Measurements from ENCODE around the gene TMEM132D. TPM values are rescaled to one million over a fixed set of nuclear protein-coding genes. Genes with fewer than 3 reads are reported as not detected.

Gene TMEM132D
- total RNA-seq, 1 donor from 2014 or later, result not detected

DNA sequence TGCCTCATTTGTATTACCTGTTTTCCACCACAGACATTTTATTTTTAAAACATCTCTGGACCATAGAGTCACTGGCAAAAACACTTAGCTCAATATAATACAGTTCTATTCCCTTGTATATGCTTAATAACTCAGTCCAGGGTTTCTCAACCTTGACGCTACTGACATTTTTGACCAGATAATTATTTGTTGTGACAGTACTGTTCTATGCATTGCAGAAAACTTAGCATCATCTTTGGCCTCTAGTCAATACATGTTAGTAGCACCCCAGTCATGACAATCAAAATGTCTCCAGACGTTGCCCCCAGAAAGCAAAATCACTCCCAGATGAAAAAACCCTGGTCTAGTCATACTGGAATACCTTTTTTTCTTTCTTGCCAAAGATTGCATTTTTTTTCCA, 174.7 kb downstream of the TMEM132D start:
- intact Hi-C loops (cut with micrococcal nuclease), result no loop called here

DNA sequence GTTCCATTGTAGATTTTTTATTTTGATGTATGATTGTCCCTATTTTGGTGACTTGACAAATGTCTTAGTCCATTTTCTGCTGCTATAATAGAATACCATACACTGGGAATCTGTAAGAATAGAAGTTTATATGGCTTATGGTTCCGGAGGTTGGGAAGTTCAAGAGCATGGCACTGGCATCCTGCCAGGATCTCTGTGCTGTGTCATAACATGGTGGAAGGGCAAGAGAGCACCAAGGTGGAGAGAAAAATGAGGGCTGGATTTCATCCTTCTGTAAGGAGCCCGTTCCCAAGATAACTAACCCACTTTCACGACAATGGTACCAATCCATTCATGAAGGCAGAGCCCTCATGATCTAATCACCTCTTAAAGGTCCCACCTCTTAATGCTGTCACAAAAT, 176.7 kb downstream of the TMEM132D start:
- intact Hi-C loops (cut with micrococcal nuclease), result no loop called here

- intact Hi-C loops (cut with micrococcal nuclease), result no loop called here
Measured at GRCh38 chr12:129723260-129723659, 180.6 kb downstream of the TMEM132D start.

GRCh38 chr12:129720618-129721017, 183.2 kb downstream of the TMEM132D start:
- intact Hi-C loops (cut with micrococcal nuclease), result no loop called here

- intact Hi-C loops (cut with micrococcal nuclease), result no loop called here
Measured at GRCh38 chr12:129719416-129719815, 184.4 kb downstream of the TMEM132D start.

DNA sequence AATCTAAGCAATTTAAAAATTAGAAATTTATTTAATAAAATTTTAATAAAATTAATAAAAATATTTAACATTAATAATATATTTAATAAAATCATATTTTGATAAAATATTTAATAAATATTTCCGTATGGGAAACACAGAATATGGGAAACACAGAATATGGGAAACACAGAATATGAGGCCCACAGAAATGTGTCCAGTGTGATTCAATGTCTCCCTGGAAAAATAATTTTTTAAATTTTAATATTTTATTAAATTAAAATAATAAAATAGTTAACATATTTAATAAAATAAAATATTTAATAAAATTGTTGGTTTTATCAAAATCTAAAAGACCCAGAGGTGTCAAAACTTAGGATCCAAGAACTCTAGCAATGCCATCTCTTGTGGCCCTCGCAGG, 186.4 kb downstream of the TMEM132D start:
- intact Hi-C loops (cut with micrococcal nuclease), result no loop called here

GRCh38 chr12:129716825-129717224, 187.0 kb downstream of the TMEM132D start:
- intact Hi-C loops (cut with micrococcal nuclease), result no loop called here

DNA sequence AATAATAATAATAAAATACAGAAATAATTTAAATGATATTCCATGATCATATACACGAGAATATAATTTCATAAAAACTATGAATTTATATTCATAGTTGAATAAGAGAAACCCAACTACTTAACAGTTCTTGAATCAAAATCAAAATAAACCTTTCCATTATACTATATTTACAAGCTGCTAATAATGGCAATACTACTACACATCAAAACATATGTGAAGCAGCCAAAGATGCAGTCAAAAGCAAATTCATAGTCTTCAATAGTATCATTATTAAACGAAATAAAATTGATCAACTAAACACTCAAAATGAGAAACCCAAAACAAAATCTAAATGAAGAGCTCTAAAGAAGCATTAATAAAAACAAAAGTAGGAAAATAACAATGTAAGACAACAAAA, 197.1 kb downstream of the TMEM132D start:
- intact Hi-C loops (cut with micrococcal nuclease), result no loop called here

- intact Hi-C loops (cut with micrococcal nuclease), result no loop called here
Measured at GRCh38 chr12:129704232-129704830, 199.5 kb downstream of the TMEM132D start.

GRCh38 chr12:129701631-129702101, 202.2 kb downstream of the TMEM132D start:
- intact Hi-C loops (cut with micrococcal nuclease), result no loop called here

GRCh38 chr12:129700036-129700435, 203.8 kb downstream of the TMEM132D start:
- intact Hi-C loops (cut with micrococcal nuclease), result no loop called here

DNA sequence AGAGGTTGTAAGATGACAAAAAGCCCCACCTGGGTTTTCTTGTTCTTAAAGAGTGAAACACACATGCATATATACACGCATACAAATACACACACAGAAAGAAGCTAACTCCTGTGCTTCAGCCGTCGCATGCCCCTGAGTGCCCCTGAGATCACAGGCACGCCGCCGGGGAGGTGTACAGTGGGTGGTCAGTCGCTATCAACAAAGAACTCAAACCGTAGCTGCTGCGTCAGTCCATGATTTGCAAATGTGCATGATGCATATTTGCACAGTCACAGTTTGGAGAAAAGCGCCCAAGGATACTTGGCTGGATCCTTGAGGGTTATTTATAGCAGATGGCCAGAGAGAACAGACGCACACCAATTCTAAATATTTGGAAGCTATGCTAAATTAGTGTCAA, 206.9 kb downstream of the TMEM132D start:
- intact Hi-C loops (cut with micrococcal nuclease), result no loop called here

GRCh38 chr12:129696405-129696804, 207.4 kb downstream of the TMEM132D start:
- intact Hi-C loops (cut with micrococcal nuclease), result no loop called here

DNA sequence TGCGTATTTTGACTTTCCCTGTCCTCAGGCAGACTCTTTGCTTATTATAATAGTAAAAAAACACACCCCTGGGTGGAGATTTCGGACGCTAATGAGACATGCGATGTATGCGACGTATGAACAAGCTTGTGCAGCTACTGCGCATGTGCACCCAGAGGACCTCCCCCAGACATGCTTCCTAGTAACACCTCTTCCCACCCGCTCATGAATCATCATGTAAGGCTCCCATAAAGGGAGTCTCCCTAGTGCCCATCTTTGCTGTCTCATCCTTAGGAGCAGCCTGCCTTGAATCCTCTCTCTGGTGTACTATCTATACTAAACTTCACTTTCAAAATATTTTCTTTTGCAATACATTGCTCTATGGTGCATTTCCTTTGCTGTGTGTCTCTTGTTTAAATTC, 210.1 kb downstream of the TMEM132D start:
- intact Hi-C loops (cut with micrococcal nuclease), result no loop called here

DNA sequence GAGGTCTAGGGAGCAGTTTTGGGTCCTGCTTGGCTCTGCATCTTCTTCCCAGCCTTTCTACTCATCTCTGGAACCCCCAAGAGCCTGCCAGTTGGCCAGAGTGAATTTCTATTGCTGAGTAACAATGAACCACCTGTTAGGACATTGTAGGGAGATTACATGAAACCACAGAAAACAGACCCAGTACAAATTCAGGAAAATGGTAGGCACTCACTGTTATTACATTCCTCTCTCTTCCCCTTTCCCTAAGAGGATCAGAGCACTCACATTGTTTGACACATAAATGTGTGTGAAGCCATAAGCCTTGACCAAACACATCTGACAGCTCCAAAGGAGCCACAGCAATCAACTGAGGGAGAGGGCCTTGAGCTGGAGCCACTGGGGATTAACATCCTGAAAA, 216.1 kb downstream of the TMEM132D start:
- intact Hi-C loops (cut with micrococcal nuclease), result no loop called here

GRCh38 chr12:129681830-129682229, 222.0 kb downstream of the TMEM132D start:
- intact Hi-C loops (cut with micrococcal nuclease), result no loop called here

DNA sequence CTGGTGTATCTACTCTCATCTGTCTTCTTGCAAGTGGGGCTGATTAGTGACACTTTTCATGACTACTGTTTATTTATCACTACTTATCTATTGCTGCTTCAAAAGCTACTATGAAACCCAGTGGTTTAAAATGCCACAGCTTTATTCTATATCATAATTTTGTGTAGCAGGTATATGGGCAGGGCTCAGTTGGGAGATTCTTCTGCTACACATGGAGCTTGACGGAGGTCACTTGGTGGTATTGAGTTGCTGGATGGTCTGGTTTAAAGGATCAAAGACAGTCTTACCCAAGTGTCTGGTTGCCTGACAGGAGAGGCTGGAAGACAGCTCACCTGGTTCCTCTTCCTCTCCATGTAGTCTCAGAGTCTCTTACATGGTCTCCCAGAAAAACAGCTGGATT, 222.7 kb downstream of the TMEM132D start:
- intact Hi-C loops (cut with micrococcal nuclease), result no loop called here

GRCh38 chr12:129676411-129676810, 227.4 kb downstream of the TMEM132D start:
- intact Hi-C loops (cut with micrococcal nuclease), result no loop called here

GRCh38 chr12:129675947-129676346, 227.9 kb downstream of the TMEM132D start:
- intact Hi-C loops (cut with micrococcal nuclease), result no loop called here

DNA sequence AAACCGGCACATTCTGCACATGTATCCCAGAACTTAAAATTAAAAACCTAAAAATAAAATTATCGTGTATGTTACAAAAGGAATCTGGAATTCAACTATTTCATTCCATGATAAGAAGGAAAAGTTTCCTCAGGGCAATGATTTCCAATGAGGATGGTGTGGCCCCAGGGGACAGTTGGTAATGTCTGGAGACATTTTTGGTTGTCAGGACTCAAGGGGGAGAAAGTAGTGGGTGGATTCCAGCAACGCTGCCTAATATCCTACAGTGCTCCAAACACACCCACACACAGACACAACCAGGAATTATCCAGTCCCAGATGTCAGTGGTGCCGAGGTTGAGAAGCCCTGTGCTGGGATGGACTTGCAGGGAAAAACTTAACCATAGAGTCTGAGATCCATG, 228.3 kb downstream of the TMEM132D start:
- intact Hi-C loops (cut with micrococcal nuclease), result no loop called here

DNA sequence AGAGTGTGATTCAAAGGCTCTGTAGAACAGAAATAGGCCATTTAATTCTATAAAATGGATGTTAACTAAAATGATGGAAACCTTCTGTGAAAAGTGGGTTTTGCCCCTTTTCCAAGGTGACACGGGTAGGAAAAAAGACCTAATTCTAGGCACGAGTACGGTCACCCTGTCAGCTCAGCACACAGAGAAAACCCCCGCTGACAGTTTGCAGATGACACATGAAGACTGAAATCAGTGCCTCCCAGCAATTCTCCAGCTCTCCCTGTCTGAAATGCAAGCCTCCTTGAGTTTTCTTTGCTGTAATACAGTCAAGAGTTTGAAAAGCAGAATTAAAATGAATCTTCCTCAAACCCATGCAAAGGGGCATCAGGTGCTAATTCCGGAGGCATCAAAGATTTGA, 230.0 kb downstream of the TMEM132D start:
- intact Hi-C loops (cut with micrococcal nuclease), result no loop called here

DNA sequence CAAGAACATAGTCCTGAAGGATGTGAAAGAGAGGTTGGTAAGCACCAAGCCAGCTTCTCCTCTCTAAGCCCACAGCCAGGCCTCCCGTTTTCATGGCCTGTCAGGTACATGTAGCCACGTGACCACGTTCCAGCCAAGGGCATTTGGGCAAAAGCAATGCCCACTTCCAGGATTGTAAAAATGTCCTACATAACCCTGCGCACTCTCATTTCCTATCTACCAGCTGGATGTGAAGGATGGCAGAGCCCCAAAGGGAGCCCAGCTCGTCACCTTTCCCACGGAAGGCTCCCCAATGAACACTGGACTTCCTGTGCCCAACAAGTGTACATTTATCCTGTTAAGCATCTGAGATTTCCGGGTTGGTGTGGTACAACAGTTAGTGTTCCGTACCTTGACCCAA, 231.7 kb downstream of the TMEM132D start:
- intact Hi-C loops (cut with micrococcal nuclease), result no loop called here

DNA sequence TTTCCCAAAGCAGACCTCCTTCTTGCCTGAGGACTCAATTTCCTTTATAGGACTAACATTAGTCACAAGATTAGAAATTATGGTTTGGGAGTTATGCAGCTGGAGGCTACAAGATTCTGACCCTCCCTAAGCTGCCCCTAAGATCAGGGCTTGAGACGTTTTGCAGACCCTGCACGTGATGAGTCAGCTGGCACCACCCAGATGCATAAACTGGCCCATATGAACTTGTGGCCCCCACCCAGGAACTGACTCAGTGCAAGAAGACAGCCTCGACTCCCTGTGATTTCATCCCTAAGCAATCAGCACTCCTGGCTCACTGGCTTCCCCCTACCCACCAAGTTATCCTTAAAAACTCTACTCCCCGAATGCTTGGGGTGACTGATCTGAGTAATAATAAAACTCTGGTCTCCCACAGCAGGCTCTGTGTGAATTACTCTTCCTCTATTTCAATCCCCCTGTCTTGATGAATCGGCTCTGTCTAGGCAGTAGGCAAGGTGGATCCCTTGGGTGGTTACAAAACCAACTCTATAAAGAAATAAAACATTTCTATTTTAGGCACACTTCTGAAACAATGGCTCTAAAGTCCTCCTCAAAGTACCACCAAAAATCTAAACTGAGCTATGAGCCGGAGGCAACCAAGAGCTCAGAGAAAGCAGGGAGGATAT, 233.4 kb downstream of the TMEM132D start:
- intact Hi-C loops (cut with micrococcal nuclease), result no loop called here
